ENCODE results near the gene FGD2.
"Not testable (repeated sequence)": the region's sequence is repeated elsewhere in the genome, so short reads cannot be mapped to it uniquely, and the experiment has no call there.

Gene FGD2

GRCh38 chr6:36989264-36989663 lies 16.2 kb upstream of the FGD2 start:
- no peak for FAIRE-seq
- no peak for DNase-seq (ENCODE audit: insufficient read length, low spot score)

GRCh38 chr6:36990401-36990800 lies 15.1 kb upstream of the FGD2 start:
- not testable (repeated sequence) for FAIRE-seq; DNase-seq (ENCODE audit: insufficient read length, low spot score)

- DNase-seq (ENCODE audit: insufficient read length, low spot score) (no peak), FAIRE-seq (no peak)
These were observed 7.4 kb upstream of the FGD2 start for GRCh38 chr6:36997811-36998722.

- FAIRE-seq (no peak), DNase-seq (ENCODE audit: insufficient read length, low spot score) (no peak)
These were observed 6.8 kb upstream of the FGD2 start for GRCh38 chr6:36998723-36999038.

- FAIRE-seq, result no peak
These were observed 6.2 kb upstream of the FGD2 start for GRCh38 chr6:36999061-36999750.

GRCh38 chr6:36999751-37000125 lies 5.7 kb upstream of the FGD2 start:
- no peak for FAIRE-seq
- no peak for DNase-seq (ENCODE audit: insufficient read length, low spot score)

More at GRCh38 chr6:36999061-36999750, 6.2 kb upstream of the FGD2 start:
- DNase-seq (ENCODE audit: insufficient read length, low spot score), result no peak

- peak; percentile 91 for FAIRE-seq
- no peak for DNase-seq (ENCODE audit: insufficient read length, low spot score)
These were observed 1.1 kb upstream of the FGD2 start for GRCh38 chr6:37004044-37004980.

GRCh38 chr6:37005827-37006567 lies 542 bp downstream of the FGD2 start:
- DNase-seq (ENCODE audit: insufficient read length, low spot score) (no peak), FAIRE-seq (peak; percentile 80)

GRCh38 chr6:37006793-37007339 lies 1.4 kb downstream of the FGD2 start:
- FAIRE-seq, result peak; percentile 68

GRCh38 chr6:37007340-37008043 lies 2.0 kb downstream of the FGD2 start:
- FAIRE-seq, result peak; percentile 89

More at GRCh38 chr6:37006793-37007339, 1.4 kb downstream of the FGD2 start:
- DNase-seq (ENCODE audit: insufficient read length, low spot score), result no peak

GRCh38 chr6:37008484-37009465 lies 3.3 kb downstream of the FGD2 start:
- FAIRE-seq, result no peak
- DNase-seq (ENCODE audit: insufficient read length, low spot score), result no peak

More at GRCh38 chr6:37007340-37008043, 2.0 kb downstream of the FGD2 start:
- DNase-seq (ENCODE audit: insufficient read length, low spot score), result no peak

- FAIRE-seq, result no peak
- DNase-seq (ENCODE audit: insufficient read length, low spot score), result no peak
These were observed 5.0 kb downstream of the FGD2 start for GRCh38 chr6:37010402-37010892.

GRCh38 chr6:37011656-37012378 lies 6.4 kb downstream of the FGD2 start:
- no peak for DNase-seq (ENCODE audit: insufficient read length, low spot score)
- no peak for FAIRE-seq

GRCh38 chr6:37013516-37014491 lies 8.3 kb downstream of the FGD2 start:
- FAIRE-seq (no peak), DNase-seq (ENCODE audit: insufficient read length, low spot score) (no peak)

- DNase-seq (ENCODE audit: insufficient read length, low spot score) (no peak), FAIRE-seq (no peak)
These were observed 9.2 kb downstream of the FGD2 start for GRCh38 chr6:37014667-37015066.

- DNase-seq (ENCODE audit: insufficient read length, low spot score), result no peak
- FAIRE-seq, result no peak
These were observed 10.1 kb downstream of the FGD2 start for GRCh38 chr6:37015532-37015931.
